Ishikawa (cell line): ENCODE data around the gene TNC.

Experiments used
- CEBPB ChIP-seq: IDR thresholded peaks from 2 replicates; pipeline ENCODE4 v1.6.1; 2012
- CREB1 ChIP-seq: IDR thresholded peaks from 2 replicates; pipeline ENCODE4 v1.6.1; 2012; ENCODE audit warnings: low read depth
- EGR1 ChIP-seq: IDR thresholded peaks from 2 replicates; pipeline ENCODE4 v1.6.1; 2012
- EP300 ChIP-seq: IDR thresholded peaks from 2 replicates; pipeline ENCODE4 v1.6.1; 2012; ENCODE audit warnings: borderline replicate concordance
- FOXM1 ChIP-seq: IDR thresholded peaks from 2 replicates; pipeline ENCODE4 v1.6.1; 2012; ENCODE audit warnings: low read depth, borderline replicate concordance
- MAX ChIP-seq: IDR thresholded peaks from 2 replicates; pipeline ENCODE4 v1.6.1; 2012
- NFIC ChIP-seq: IDR thresholded peaks from 2 replicates; pipeline ENCODE4 v1.6.1; 2012
- RAD21 ChIP-seq: IDR thresholded peaks from 2 replicates; pipeline ENCODE4 v1.6.1; 2012; ENCODE audit warnings: low read depth
- REST ChIP-seq: IDR thresholded peaks from 2 replicates; pipeline ENCODE4 v1.6.1; 2012; ENCODE audit warnings: low read depth, mild to moderate bottlenecking
- TAF1 ChIP-seq: IDR thresholded peaks from 2 replicates; pipeline ENCODE4 v1.6.1; 2012; ENCODE audit warnings: low read depth, mild to moderate bottlenecking
- TCF12 ChIP-seq: IDR thresholded peaks from 2 replicates; pipeline ENCODE4 v1.6.1; 2012; ENCODE audit warnings: low read depth
- TEAD4 ChIP-seq: IDR thresholded peaks from 2 replicates; pipeline ENCODE4 v1.6.1; 2012
- USF1 ChIP-seq: IDR thresholded peaks from 2 replicates; pipeline ENCODE4 v1.6.1; 2012
- YY1 ChIP-seq: IDR thresholded peaks from 2 replicates; pipeline ENCODE4 v1.6.1; 2012; ENCODE audit warnings: low read depth
- ZBTB7A ChIP-seq: IDR thresholded peaks from 2 replicates; pipeline ENCODE4 v1.6.1; 2012; ENCODE audit warnings: low read depth

TNC gene

GRCh38 chr9:115122937-115123336 lies 5.0 kb upstream of the TNC start:
- TF ChIP-seq USF1 (no peak), EGR1 (no peak), NFIC (no peak), CREB1 (no peak), ZBTB7A (no peak), RAD21 (no peak), TCF12 (no peak), REST (no peak), EP300 (no peak)

- TF ChIP-seq EGR1 (no peak), RAD21 (peak; percentile 28; the same call in 1 of the 2 replicates), TCF12 (peak; percentile 98), CREB1 (no peak), TEAD4 (peak; percentile 95), YY1 (0 out of 2 replicates have a peak, but pooled peaks have one; percentile 45), ZBTB7A (no peak), REST (no peak), NFIC (peak; percentile 97), TAF1 (no peak), MAX (peak; percentile 70), USF1 (no peak), FOXM1 (peak; percentile 95), CEBPB (peak; percentile 54), EP300 (peak; percentile 98)
These were observed 3.2 kb upstream of the TNC start for GRCh38 chr9:115121181-115121580.

- peak; percentile 31 for TF ChIP-seq NFIC
- TF ChIP-seq MAX, result peak; percentile 19; the same call in 1 of the 2 replicates
- TF ChIP-seq CREB1, result no peak
- no peak; the same call in none of the 2 replicates for TF ChIP-seq FOXM1
- TF ChIP-seq RAD21, result peak; percentile 20
- no peak for TF ChIP-seq ZBTB7A
- TF ChIP-seq REST, result no peak
- TF ChIP-seq TEAD4, result 0 out of 2 replicates have a peak, but pooled peaks have one; percentile 36
- TF ChIP-seq USF1, result no peak
- TF ChIP-seq YY1, result no peak
- peak; percentile 61 for TF ChIP-seq EP300
- no peak for TF ChIP-seq EGR1
- no peak; the same call in 1 of the 2 replicates for TF ChIP-seq TAF1
- TF ChIP-seq TCF12, result peak; percentile 74
- TF ChIP-seq CEBPB, result no peak
These were observed 892 bp upstream of the TNC start for GRCh38 chr9:115118879-115119218.

- TF ChIP-seq TCF12 (no peak), EP300 (no peak), REST (no peak)
These were observed 1.3 kb downstream of the TNC start for GRCh38 chr9:115116421-115117284.
